GM18499 (cell line): ENCODE results near the gene FADS3.

ENCODE experiments used
- ATAC-seq: cut with Tn5 transposase; IDR thresholded peaks from one replicate; pipeline ENCODE4 v1.9.1; 2021; ENCODE audit warnings: moderate number of reproducible peaks; ENCODE audit not compliant: insufficient read depth, unreplicated experiment

The FADS3 gene

GRCh38 chr11:61863548-61864081 lies 27.7 kb downstream of the FADS3 start:
- no peak for ATAC-seq

GRCh38 chr11:61862714-61863547 lies 28.4 kb downstream of the FADS3 start:
- ATAC-seq, result no peak

- no peak for ATAC-seq
These were observed 29.7 kb downstream of the FADS3 start for GRCh38 chr11:61861634-61862033.

DNA sequence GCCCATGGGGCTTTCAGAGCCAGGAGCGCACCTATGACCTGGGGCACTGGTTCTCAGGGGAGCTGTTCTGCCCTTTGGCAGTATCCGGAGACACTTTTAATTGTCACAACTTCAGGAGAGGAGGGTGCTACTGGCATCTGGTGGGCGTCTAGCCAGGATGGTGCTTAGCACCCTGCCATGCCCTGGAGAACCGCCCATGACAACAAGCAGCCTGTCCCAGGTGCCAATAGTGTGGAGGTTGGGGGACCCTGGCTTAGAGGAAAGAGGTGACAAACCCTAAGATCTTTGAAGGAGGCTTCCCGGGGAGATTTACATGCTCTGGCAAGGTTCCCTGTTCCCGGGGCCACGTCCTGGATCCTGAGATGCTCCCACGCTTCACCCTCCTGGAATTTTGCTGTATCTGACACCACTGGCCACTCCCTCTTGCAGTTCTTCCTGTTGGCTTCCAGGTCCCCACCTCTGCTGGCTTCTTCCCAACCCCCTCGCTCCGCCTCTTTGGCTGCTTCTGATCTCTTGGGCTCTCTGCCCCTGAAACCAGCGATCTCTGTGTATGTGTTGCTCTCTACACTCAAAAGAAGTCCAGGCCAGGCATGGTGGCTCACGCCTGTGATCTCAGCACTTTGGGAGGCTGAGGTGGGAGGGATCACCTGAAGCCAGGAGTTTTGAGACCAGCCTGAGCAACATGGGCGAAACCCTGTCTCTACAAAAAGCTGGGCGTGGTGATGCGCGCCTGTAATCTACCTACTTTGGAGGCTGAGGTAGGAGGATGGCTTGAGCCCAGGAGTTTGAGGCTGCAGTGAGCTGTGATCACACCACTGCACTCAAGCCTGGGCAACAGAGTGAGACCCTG lies 31.1 kb downstream of the FADS3 start:
- ATAC-seq, result no peak

GRCh38 chr11:61855939-61856680 lies 35.2 kb downstream of the FADS3 start:
- no peak for ATAC-seq

DNA sequence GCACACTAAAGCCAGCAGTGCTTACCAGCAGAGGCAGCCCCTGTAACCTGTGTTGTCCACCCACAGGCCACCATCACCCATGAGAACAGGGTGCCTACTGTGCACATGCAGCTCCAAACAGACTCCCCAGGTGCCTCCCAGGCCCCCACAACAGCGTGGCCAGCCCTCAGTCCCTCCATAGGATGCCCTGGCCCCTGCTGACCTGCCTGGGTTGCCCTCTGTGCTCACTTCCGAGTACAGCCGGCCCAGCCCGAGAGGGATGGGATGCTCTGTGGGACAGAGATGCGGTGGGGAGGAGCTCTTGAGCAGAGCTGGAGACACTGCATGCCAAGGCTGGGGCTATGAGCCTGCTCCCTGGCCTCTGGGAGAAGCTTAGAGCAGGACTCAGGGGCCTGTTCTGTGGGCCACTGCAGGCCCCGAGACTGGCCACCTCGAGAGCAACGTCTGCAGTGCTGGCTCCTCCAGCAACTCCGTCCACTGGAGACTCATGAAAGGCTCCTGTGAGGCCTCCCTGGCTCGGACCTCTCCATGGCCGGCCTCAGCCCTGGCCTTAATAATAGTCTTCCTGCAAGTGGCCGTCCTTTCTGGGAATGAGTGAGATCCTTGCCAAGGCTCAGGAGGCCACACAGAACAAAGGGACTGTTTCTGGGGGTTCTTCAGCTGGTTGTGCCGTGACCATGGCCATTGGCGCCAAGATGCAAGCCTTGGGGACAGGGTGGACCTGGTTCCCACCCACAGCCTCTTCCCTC lies 36.2 kb downstream of the FADS3 start:
- no peak for ATAC-seq

- no peak for ATAC-seq
These were observed 37.0 kb downstream of the FADS3 start for GRCh38 chr11:61854206-61854895.

DNA sequence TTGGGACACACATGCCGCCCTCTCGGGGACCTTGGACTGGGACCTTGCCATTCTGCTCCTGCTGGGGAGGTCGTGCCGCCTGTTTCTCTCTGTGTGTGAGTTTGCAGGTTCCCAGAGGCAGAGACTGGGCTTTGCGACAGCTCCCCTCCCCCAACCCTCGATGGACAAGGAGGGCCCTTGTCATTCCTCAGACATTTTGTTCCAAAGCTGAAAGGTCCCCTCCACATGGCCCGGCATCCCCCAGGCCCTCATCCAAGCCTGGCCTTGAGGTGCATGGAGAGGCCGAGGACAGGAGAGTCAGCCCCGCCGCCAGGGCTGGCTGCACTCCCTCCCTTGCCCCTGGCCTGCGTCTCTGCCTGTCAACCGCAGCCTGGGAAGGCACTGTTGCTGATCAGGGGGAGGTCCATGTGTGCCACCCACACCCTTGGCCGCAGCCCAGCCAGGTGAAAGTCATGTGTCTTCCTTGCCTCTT lies 37.6 kb downstream of the FADS3 start:
- no peak for ATAC-seq

GRCh38 chr11:61851900-61852295 lies 39.4 kb downstream of the FADS3 start:
- ATAC-seq, result no peak

DNA sequence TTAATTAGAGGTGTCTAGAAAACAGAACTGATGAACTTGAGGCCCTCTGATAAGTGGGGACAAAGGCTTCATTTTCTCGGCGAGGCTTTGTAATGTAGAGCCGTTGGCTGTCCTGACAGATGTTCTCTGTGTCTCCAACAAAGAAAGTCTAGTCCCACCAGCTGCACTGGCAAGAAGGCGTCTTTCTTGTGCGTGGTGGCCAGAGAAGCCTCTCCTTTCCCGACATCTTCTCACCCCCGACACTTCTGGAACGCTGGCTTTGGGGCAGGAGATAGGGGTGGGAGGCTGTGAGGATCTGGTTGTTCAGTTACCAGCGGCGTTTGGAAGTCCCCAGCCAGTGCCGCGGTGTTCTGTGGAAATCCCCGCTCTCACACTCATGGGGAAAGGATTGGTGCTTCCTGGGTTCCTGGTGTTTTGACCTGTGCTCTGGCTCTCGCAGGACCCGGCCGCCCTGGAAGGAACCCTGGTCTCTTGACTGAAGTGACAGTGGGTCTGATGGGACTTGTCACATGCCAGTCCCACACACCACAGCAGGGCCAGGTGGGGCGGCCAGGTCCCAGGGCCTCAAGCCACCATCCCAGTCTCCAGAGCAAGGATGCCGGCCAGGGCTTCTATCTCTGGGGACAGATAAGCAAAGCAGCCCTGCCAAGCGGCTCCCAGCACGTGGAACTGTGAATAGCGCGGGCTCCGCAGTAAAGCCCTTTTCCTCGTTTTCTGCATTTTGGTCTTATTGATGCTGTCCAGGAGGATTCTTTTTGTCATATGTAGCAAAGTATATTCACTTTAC lies 40.0 kb downstream of the FADS3 start:
- ATAC-seq, result no peak

- ATAC-seq, result no peak
These were observed 40.7 kb downstream of the FADS3 start for GRCh38 chr11:61850687-61851086.

DNA sequence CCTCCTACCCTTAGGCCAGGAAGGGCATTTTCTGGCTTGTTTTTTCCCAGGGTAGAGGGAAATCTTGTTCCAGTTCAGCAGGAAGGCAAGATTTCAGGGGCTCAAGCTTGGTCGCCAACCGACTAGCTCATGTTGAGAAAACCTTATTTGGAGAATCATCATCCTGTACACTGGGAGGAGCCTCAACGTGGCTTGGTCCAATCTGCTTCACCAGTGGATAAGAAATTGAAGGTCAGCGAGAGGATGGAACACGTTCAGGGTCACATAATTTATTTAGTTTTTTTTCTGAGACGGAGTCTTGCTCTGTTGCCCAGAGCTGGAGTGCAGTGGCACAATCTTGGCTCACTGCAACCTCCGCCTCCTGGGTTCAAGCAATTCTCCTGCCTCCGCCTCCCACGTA lies 42.7 kb downstream of the FADS3 start:
- no peak for ATAC-seq

- no peak for ATAC-seq
These were observed 43.3 kb downstream of the FADS3 start for GRCh38 chr11:61847914-61848581.

- ATAC-seq, result no peak
These were observed 44.9 kb downstream of the FADS3 start for GRCh38 chr11:61846362-61847020.

- ATAC-seq, result no peak
These were observed 46.3 kb downstream of the FADS3 start for GRCh38 chr11:61844909-61845565.

DNA sequence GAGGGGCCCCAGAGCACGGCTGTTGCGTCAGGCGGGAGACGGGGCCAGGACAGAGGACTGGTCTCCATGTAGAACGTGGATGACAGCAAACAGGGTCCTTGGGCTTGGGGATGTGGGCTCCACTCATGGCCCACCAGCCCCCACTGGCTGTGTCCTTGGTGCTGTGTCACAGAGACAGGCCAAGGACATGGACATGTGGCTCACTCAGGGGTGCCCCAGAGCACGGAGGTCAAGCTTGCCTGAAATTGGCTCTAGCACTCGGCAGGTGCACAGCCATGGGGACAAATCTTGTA lies 48.9 kb downstream of the FADS3 start:
- no peak for ATAC-seq
